ENCODE results near the gene CEL. TPM values are rescaled to one million over a fixed set of nuclear protein-coding genes. Genes with fewer than 3 reads are reported as not detected.
"Not testable (repeated sequence)": the region's sequence is repeated elsewhere in the genome, so short reads cannot be mapped to it uniquely, and the experiment has no call there.

Gene CEL
- total and polyA plus RNA-seq, 4 donors = 0.30 to 3.5 (median 1.8) TPM

DNA sequence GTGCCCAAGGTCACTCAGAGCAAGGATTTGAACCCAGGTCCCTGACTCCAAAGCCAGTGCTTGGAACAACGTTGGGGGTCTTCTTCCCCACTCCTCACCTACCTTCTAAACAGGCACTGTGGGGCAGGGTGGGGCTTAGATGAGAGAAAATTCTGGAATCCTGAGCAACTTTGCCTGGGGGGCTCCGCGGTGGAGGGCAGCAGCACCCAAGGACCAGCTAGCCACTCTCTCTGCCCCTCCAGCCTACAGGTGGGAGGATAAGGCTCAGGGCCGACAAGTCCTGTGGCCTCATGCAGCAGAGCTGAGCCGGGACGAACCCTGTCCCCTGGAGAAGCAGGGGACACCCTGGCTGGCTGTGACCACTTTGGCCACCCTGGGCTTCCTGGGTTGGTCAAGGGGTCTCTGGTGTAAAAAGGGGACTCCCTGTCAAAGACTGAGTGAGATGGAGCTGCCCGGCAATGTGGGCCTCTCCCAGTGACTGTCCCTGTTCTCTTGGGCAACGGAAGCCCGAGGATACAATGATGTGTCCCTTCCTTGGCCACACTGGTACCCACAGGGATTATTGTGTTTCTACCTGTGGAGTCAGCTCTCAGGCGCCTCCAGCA is 26.5 kb downstream of the CEL start:
- Histone ChIP-seq H3K36me3 (ENCODE audit: control insufficient read depth, insufficient read depth, low read length) (no peaks in the 10 kb centered on the region), H3K4me3 (ENCODE audit: low read depth, low read length) (no peak overlapping the region), H3K4me1 (ENCODE audit: control insufficient read depth, insufficient read depth, low read length) (no peaks in the 10 kb centered on the region), H3K27ac (ENCODE audit: low read depth, low read length) (no peak overlapping the region), H3K9me3 (ENCODE audit: control insufficient read depth, insufficient read depth, low read length) (no peaks in the 10 kb centered on the region), H3K27me3 (ENCODE audit: control insufficient read depth, insufficient read depth, low read length) (no peaks in the 10 kb centered on the region)
- DNase-seq (ENCODE audit: low read depth in 4 of 6, low spot score in 6 of 6) = no peak
- WGBS (ENCODE audit: insufficient coverage) = 96% methylated on average over 9 of the region's 10 CpGs

DNA sequence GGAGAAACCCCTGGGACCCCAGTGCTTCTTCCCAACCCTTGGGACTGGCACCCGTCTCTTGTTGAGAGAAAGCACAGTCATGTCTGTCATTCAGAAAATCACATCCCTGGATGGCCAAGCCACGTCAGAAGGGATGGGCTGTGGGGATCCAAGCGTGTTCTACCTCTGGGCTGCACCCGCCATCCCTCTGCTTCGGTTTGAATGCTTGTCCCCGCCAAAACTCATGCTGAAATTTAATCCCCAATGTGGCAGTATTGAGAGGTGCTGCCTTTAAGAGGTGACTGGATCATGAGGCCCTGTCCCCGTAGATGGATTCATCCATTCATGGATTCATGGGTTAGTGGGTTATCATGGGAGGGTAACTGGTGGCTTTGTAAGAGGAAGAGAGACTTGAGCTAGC is 27.0 kb downstream of the CEL start:
- no peaks in the 10 kb centered on the region for H3K4me1 ChIP-seq (ENCODE audit: control insufficient read depth, insufficient read depth, low read length)
- no peaks in the 10 kb centered on the region for H3K36me3 ChIP-seq (ENCODE audit: control insufficient read depth, insufficient read depth, low read length)
- H3K9me3 ChIP-seq (ENCODE audit: control insufficient read depth, insufficient read depth, low read length) = no peaks in the 10 kb centered on the region
- H3K27ac ChIP-seq (ENCODE audit: low read depth, low read length) = no peak overlapping the region
- no peak for DNase-seq (ENCODE audit: low read depth in 4 of 6, low spot score in 6 of 6)
- no peaks in the 10 kb centered on the region for H3K27me3 ChIP-seq (ENCODE audit: control insufficient read depth, insufficient read depth, low read length)
- H3K4me3 ChIP-seq (ENCODE audit: low read depth, low read length) = no peak overlapping the region
- 91% methylated on average over 7 of the region's 7 CpGs for WGBS (ENCODE audit: insufficient coverage)

DNA sequence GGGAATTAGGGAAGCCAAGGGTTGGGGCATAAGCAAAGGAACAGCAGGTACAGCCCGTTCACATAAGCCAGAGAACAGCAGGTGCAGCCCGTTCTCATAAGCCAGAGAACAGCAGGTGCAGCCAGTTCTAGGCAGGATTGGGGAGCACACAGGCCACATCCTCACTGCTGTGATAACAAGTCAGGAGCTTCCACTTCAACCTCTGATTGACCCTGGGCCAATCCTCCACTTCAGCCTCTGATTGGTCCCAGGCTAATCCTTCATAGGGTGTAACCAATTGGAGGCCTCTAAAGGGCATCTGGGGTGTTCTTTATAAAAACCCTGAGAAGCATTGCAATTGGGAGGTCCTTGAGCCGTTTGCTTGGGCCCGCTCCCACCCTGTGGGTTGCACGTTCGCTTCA is 27.5 kb downstream of the CEL start:
- no peak overlapping the region for H3K4me3 ChIP-seq (ENCODE audit: low read depth, low read length)
- H3K27me3 ChIP-seq (ENCODE audit: control insufficient read depth, insufficient read depth, low read length) = no peaks in the 10 kb centered on the region
- no peaks in the 10 kb centered on the region for H3K36me3 ChIP-seq (ENCODE audit: control insufficient read depth, insufficient read depth, low read length)
- no peak for DNase-seq (ENCODE audit: low read depth in 4 of 6, low spot score in 6 of 6)
- H3K4me1 ChIP-seq (ENCODE audit: control insufficient read depth, insufficient read depth, low read length) = no peaks in the 10 kb centered on the region
- 92% methylated on average over 2 of the region's 6 CpGs for WGBS (ENCODE audit: insufficient coverage)
- no peaks in the 10 kb centered on the region for H3K9me3 ChIP-seq (ENCODE audit: control insufficient read depth, insufficient read depth, low read length)
- H3K27ac ChIP-seq (ENCODE audit: low read depth, low read length) = no peak overlapping the region

DNA sequence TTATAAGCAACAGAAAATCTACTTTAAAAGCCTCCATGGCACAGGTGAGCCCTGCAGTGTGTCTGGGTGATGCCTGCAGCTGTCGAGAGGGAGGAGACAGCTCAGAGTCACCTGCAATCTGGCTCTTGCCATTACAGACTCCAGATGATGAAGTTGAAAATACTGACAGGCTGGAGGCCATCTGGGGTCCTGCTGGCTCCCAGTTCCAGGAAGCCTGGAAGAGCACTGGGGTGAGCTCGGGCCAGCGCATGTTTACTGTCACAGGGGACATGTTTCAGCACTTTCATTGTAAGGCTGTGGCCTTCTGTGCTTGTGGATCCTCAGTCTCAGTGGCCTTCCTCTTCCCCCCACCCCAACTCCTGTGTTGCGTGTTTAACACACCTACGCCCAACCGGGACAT is 28.4 kb downstream of the CEL start:
- H3K27ac ChIP-seq (ENCODE audit: low read depth, low read length) = no peak overlapping the region
- no peak overlapping the region for H3K4me3 ChIP-seq (ENCODE audit: low read depth, low read length)
- DNase-seq (ENCODE audit: low read depth in 4 of 6, low spot score in 6 of 6) = no peak
- no peaks in the 10 kb centered on the region for H3K4me1 ChIP-seq (ENCODE audit: control insufficient read depth, insufficient read depth, low read length)
- no peaks in the 10 kb centered on the region for H3K36me3 ChIP-seq (ENCODE audit: control insufficient read depth, insufficient read depth, low read length)
- WGBS (ENCODE audit: insufficient coverage) = 82% methylated on average over 5 of the region's 6 CpGs
- no peaks in the 10 kb centered on the region for H3K9me3 ChIP-seq (ENCODE audit: control insufficient read depth, insufficient read depth, low read length)
- H3K27me3 ChIP-seq (ENCODE audit: control insufficient read depth, insufficient read depth, low read length) = no peaks in the 10 kb centered on the region

DNA sequence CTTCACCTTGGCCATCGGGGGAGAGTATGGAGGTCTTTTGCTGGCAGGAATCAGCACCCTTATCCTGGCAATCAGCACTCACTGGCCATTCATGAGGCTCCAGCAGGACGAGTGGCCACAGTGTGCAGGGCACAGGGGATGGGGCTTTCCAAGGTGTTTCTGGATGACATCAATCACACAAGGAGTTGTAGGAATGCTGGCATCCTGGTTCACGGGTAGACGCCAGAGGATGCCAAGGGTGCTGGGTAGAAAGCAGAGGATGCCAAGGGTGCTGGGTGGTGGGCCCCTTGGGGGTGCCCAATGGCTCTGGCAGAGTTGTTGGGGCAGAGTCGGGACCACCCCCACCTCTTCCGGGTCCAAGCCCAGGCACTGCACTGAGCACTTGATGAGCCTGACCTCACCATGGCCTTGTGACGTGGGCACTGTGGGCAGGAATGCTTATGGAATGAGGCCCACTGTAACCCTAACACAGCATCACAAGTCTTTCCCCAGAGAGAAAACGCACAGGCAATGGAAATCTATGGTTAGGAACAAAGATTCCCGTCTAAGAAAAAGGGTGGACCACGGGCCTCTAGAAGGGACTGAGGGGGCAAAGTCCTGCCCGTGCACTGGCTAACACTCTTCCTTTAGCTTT is 29.1 kb downstream of the CEL start:
- H3K36me3 ChIP-seq (ENCODE audit: control insufficient read depth, insufficient read depth, low read length) = no peaks in the 10 kb centered on the region
- WGBS (ENCODE audit: insufficient coverage) = 89% methylated on average over 8 of the region's 11 CpGs
- H3K4me3 ChIP-seq (ENCODE audit: low read depth, low read length) = no peak overlapping the region
- no peak overlapping the region for H3K27ac ChIP-seq (ENCODE audit: low read depth, low read length)
- no peak for DNase-seq (ENCODE audit: low read depth in 4 of 6, low spot score in 6 of 6)
- no peaks in the 10 kb centered on the region for H3K27me3 ChIP-seq (ENCODE audit: control insufficient read depth, insufficient read depth, low read length)
- H3K4me1 ChIP-seq (ENCODE audit: control insufficient read depth, insufficient read depth, low read length) = no peaks in the 10 kb centered on the region
- no peaks in the 10 kb centered on the region for H3K9me3 ChIP-seq (ENCODE audit: control insufficient read depth, insufficient read depth, low read length)

DNA sequence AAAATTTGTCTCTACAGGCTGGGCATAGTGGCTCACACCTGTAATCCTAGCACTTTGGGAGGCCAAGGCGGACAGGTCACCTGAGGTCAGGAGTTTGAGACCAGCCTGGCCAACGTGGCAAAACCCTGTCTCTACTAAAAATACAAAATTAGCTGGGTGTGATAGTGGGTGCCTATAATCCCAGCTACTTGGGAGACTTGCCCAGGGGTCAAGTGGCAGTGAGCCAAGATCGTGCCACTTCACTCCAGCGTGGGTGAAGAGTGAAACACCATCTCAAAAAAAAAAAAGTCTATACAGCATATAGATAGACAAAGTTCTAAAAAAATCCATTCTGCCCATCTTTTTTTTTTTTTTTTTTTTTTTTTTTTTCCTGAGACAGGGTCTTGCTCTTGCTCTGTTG is 32.6 kb downstream of the CEL start:
- no CpG with 5 or more reads among the region's 4 CpGs for WGBS (ENCODE audit: insufficient coverage)
- not testable (repeated sequence) for H3K27me3 ChIP-seq (ENCODE audit: control insufficient read depth, insufficient read depth, low read length); DNase-seq (ENCODE audit: low read depth in 4 of 6, low spot score in 6 of 6); H3K4me3 ChIP-seq (ENCODE audit: low read depth, low read length); H3K4me1 ChIP-seq (ENCODE audit: control insufficient read depth, insufficient read depth, low read length); H3K27ac ChIP-seq (ENCODE audit: low read depth, low read length); H3K9me3 ChIP-seq (ENCODE audit: control insufficient read depth, insufficient read depth, low read length)
- H3K36me3 ChIP-seq (ENCODE audit: control insufficient read depth, insufficient read depth, low read length) = peaks cover 26% of the 10 kb centered on the region

DNA sequence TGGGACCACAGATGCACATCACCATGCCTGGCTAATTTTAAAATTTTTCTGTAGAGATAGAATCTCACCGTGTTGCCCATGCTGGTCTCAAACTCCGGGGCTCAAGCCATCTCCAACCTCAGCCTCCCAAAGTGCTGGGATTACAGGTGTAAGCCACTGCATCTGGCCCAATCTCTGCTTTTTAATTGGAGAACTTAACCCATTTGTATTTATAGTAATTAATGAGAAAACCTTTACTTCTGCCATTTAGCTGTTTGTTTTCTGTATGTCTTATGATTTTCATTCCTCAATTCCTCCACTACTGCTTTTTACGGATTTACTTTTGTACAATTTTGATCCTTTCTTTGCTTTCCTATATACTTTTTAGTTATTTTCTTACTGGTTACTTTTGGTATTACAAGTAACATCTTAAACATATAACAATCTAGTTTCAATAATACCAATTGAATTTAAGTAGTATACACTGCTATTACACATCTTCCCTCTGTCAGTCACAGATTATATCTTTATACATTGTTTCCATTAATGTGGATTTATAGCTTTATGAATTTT is 33.1 kb downstream of the CEL start:
- no peak overlapping the region for H3K27ac ChIP-seq (ENCODE audit: low read depth, low read length)
- no peaks in the 10 kb centered on the region for H3K27me3 ChIP-seq (ENCODE audit: control insufficient read depth, insufficient read depth, low read length)
- DNase-seq (ENCODE audit: low read depth in 4 of 6, low spot score in 6 of 6) = no peak
- H3K36me3 ChIP-seq (ENCODE audit: control insufficient read depth, insufficient read depth, low read length) = peaks cover 31% of the 10 kb centered on the region
- WGBS (ENCODE audit: insufficient coverage) = no CpG with 5 or more reads among the region's 3 CpGs
- H3K4me1 ChIP-seq (ENCODE audit: control insufficient read depth, insufficient read depth, low read length) = no peaks in the 10 kb centered on the region
- no peak overlapping the region for H3K4me3 ChIP-seq (ENCODE audit: low read depth, low read length)
- H3K9me3 ChIP-seq (ENCODE audit: control insufficient read depth, insufficient read depth, low read length) = no peaks in the 10 kb centered on the region

DNA sequence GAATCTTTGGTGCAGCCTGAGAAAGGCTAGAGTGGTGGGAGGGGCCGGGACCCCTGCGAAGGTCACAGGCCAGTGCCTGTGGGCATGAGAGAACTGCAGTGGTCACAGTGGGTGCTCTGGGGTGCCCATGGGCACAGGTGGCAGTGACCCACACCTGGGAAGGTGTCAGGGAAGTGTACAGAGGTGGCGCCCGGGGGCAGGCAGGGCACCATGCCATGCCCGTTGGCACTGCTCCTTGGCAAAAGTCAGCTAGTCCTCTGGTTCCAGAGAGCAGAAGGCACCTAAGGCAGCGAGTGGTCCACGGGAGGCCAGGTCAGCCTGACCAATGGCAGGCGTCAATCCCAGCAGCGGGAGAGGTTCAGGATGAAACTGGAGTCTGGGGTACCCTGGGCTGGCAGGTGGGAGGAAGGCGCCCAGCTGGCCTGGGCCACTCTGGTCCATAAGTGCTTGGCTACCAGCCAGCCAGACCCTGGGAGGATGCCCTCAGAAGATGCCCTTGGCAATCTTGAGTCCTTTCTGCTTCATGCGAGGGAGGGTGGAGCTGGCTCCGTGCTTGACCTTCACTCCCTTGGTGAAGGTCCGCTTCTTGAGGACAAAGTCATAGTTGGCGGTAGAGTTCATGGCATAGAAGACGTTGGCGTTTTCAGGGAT is 36.4 kb downstream of the CEL start:
- DNase-seq (ENCODE audit: low read depth in 4 of 6, low spot score in 6 of 6) = no peak
- H3K27ac ChIP-seq (ENCODE audit: low read depth, low read length) = no peak overlapping the region
- no peak overlapping the region for H3K4me3 ChIP-seq (ENCODE audit: low read depth, low read length)
- no peaks in the 10 kb centered on the region for H3K9me3 ChIP-seq (ENCODE audit: control insufficient read depth, insufficient read depth, low read length)
- peaks cover 1% of the 10 kb centered on the region for H3K4me1 ChIP-seq (ENCODE audit: control insufficient read depth, insufficient read depth, low read length)
- peaks cover 64% of the 10 kb centered on the region for H3K36me3 ChIP-seq (ENCODE audit: control insufficient read depth, insufficient read depth, low read length)
- WGBS (ENCODE audit: insufficient coverage) = 91% methylated on average over 14 of the region's 16 CpGs
- no peaks in the 10 kb centered on the region for H3K27me3 ChIP-seq (ENCODE audit: control insufficient read depth, insufficient read depth, low read length)

DNA sequence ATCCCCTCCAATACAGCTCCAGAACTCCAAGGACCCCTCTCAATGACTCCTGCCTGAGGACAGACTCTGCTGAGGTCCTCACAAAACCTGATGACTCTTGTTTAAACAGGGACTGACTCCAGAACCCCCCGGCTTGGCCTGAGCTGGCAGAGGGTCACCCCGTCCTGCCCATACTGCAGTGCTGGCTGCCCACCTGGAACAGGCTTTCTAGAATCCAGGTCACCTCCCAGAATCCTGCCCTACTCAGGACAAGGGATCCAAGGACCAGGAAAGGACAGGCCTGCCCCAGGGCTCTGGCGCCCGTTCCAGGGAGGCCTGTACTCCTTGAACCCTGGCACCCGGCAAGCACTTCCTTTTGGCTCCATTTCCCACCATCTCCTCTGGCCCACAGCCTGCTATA is 37.1 kb downstream of the CEL start:
- DNase-seq (ENCODE audit: low read depth in 4 of 6, low spot score in 6 of 6) = no peak

More for the DNA sequence above, 37.1 kb downstream of the CEL start:
- WGBS (ENCODE audit: insufficient coverage) = 100% methylated on average over 5 of the region's 5 CpGs
- no peaks in the 10 kb centered on the region for H3K9me3 ChIP-seq (ENCODE audit: control insufficient read depth, insufficient read depth, low read length)
- no peak overlapping the region for H3K27ac ChIP-seq (ENCODE audit: low read depth, low read length)
- H3K36me3 ChIP-seq (ENCODE audit: control insufficient read depth, insufficient read depth, low read length) = peaks cover 70% of the 10 kb centered on the region
- H3K4me1 ChIP-seq (ENCODE audit: control insufficient read depth, insufficient read depth, low read length) = peaks cover 8% of the 10 kb centered on the region
- H3K27me3 ChIP-seq (ENCODE audit: control insufficient read depth, insufficient read depth, low read length) = no peaks in the 10 kb centered on the region
- no peak overlapping the region for H3K4me3 ChIP-seq (ENCODE audit: low read depth, low read length)
